ENCODE data around the gene BIK. TPM values are rescaled to one million over a fixed set of nuclear protein-coding genes. Genes with fewer than 3 reads are reported as not detected.

BIK gene
- polyA plus RNA-seq, 1 experiment, result 0.09 TPM

- ChIA-PET CTCF (interaction anchor here (0.8 to 1.3 kb wide), 2 partner anchors 11 to 12 kb away, joined by 4 read pairs; no protein-coding TSS in a partner anchor), POLR2A (no interaction called here)
- DNase-seq (ENCODE audit: low read depth), result no peak
- H3K27me3 ChIP-seq (ENCODE audit: control insufficient read depth, insufficient read depth, low read length), result no peaks in the 10 kb centered on the region
- H3K4me3 ChIP-seq (ENCODE audit: low read depth, low read length), result peak overlapping the region; percentile 92
- TF ChIP-seq, protein P1, sequence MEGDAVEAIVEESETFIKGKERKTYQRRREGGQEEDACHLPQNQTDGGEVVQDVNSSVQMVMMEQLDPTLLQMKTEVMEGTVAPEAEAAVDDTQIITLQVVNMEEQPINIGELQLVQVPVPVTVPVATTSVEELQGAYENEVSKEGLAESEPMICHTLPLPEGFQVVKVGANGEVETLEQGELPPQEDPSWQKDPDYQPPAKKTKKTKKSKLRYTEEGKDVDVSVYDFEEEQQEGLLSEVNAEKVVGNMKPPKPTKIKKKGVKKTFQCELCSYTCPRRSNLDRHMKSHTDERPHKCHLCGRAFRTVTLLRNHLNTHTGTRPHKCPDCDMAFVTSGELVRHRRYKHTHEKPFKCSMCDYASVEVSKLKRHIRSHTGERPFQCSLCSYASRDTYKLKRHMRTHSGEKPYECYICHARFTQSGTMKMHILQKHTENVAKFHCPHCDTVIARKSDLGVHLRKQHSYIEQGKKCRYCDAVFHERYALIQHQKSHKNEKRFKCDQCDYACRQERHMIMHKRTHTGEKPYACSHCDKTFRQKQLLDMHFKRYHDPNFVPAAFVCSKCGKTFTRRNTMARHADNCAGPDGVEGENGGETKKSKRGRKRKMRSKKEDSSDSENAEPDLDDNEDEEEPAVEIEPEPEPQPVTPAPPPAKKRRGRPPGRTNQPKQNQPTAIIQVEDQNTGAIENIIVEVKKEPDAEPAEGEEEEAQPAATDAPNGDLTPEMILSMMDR (IDR thresholded peaks at IDR 0.05; ENCODE audit: insufficient read depth, low read depth, low read length), result no peak
- H3K36me3 ChIP-seq (ENCODE audit: control insufficient read depth, insufficient read depth, low read length), result peaks cover 2% of the 10 kb centered on the region
These were observed 42.0 kb downstream of the BIK start for GRCh38 chr22:43152357-43153071.

- POLR2A ChIA-PET, result no interaction called here
- H3K4me3 ChIP-seq (ENCODE audit: low read depth, low read length), result no peak overlapping the region
These were observed 43.3 kb downstream of the BIK start for GRCh38 chr22:43153899-43154298.

DNA sequence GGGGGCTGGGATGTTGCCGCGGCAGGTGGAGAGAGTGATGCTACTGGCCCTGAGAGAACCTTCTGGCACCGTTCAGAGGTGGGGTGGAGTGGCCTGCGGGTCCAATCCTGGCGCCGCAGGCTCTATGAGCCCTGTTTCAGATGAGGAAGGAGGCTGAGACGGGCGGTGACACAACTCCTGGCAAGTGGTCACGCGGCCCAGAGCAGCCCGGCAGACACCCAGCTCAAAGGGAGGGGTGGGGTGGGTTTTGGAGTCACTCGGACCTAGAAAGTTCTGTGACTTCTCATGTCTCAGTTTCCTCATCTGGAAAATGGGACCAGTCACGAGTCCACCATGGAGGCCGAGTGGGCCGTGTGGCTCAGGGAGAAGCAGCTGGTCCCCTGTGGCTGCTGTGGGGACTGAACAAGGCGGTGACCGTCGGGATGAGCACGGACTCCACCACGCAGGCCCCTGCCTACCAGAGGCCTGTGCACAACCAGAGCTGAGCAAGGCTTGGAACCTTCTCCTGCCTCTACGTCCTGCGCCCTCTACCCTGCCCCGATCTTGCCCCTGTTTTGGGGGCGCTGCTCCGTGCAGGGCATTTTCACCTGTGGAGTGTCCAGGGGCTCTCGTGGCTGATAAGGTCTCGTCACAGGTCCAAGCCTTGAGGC is 44.5 kb downstream of the BIK start:
- ChIA-PET POLR2A (no interaction called here), CTCF (interaction anchor here (1.0 kb wide), 1 partner anchor 9 kb away, joined by 4 read pairs; no protein-coding TSS in a partner anchor)
- Histone ChIP-seq H3K4me3 (ENCODE audit: low read depth, low read length) (no peak overlapping the region), H3K27me3 (ENCODE audit: control insufficient read depth, insufficient read depth, low read length) (no peaks in the 10 kb centered on the region), H3K36me3 (ENCODE audit: control insufficient read depth, insufficient read depth, low read length) (peaks cover 7% of the 10 kb centered on the region)
- no peak for DNase-seq (ENCODE audit: low read depth)
- TF ChIP-seq, protein P1 (IDR thresholded peaks at IDR 0.05; ENCODE audit: insufficient read depth, low read depth, low read length), result no peak

More at GRCh38 chr22:43153899-43154298, 43.3 kb downstream of the BIK start:
- TF ChIP-seq, protein P1 (IDR thresholded peaks at IDR 0.05; ENCODE audit: insufficient read depth, low read depth, low read length), result no peak
- Histone ChIP-seq H3K36me3 (ENCODE audit: control insufficient read depth, insufficient read depth, low read length) (peaks cover 3% of the 10 kb centered on the region), H3K27me3 (ENCODE audit: control insufficient read depth, insufficient read depth, low read length) (no peaks in the 10 kb centered on the region)
- CTCF ChIA-PET, result interaction anchor here (0.6 kb wide), 1 partner anchor 1491 kb away, joined by 3 read pairs; no protein-coding TSS in a partner anchor
- no peak for DNase-seq (ENCODE audit: low read depth)

GRCh38 chr22:43155789-43156188 is 45.2 kb downstream of the BIK start:
- H3K36me3 ChIP-seq (ENCODE audit: control insufficient read depth, insufficient read depth, low read length), result peaks cover 12% of the 10 kb centered on the region
- TF ChIP-seq, protein P1 (IDR thresholded peaks at IDR 0.05; ENCODE audit: insufficient read depth, low read depth, low read length), result no peak
- CTCF ChIA-PET, result interaction anchor here (1.0 kb wide), 1 partner anchor 9 kb away, joined by 4 read pairs; no protein-coding TSS in a partner anchor
- no peak for DNase-seq (ENCODE audit: low read depth)
- no peaks in the 10 kb centered on the region for H3K27me3 ChIP-seq (ENCODE audit: control insufficient read depth, insufficient read depth, low read length)
- POLR2A ChIA-PET, result no interaction called here
- no peak overlapping the region for H3K4me3 ChIP-seq (ENCODE audit: low read depth, low read length)

DNA sequence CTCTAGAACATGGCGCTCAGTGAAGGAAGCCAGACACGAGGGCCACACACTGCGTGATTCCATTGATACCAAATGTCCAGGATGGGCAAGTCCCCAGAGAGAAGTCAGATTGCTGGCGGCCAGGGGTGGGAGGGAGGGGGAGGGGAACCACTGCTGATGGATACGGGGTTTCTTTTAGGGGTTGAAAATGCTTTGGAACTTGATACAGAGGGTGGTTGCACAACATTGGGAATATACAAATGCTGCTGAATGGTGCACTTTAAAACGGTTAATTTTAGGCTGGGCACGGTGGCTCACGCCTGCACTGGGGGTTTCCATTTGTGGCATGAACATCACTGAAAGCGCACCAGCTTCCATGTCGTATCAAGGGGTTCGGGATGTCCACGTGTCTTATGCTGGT is 45.9 kb downstream of the BIK start:
- H3K4me3 ChIP-seq (ENCODE audit: low read depth, low read length), result no peak overlapping the region
- TF ChIP-seq, protein P1 (IDR thresholded peaks at IDR 0.05; ENCODE audit: insufficient read depth, low read depth, low read length), result no peak
- no peak for DNase-seq (ENCODE audit: low read depth)
- H3K36me3 ChIP-seq (ENCODE audit: control insufficient read depth, insufficient read depth, low read length), result peaks cover 14% of the 10 kb centered on the region
- no peaks in the 10 kb centered on the region for H3K27me3 ChIP-seq (ENCODE audit: control insufficient read depth, insufficient read depth, low read length)
- CTCF ChIA-PET, result no interaction called here
- POLR2A ChIA-PET, result no interaction called here
